GM10266 (cell line): ENCODE results near the gene LAMA5.
A peak's percentile ranks its signal among the peaks of the same experiment; 100 is the strongest.

Experiments used
- DNase-seq: peaks from one replicate; pipeline ENCODE4 v3.0.0; 2012; ENCODE audit errors: extremely low spot score
- TF ChIP-seq, protein P1 (sequence below): IDR thresholded peaks from 2 replicates; pipeline ENCODE4 v1.5.1; 2012; ENCODE audit warnings: mild to moderate bottlenecking, low read depth; ENCODE audit not compliant: control insufficient read depth, insufficient read depth; ENCODE audit errors: missing control alignments

Gene LAMA5

DNA sequence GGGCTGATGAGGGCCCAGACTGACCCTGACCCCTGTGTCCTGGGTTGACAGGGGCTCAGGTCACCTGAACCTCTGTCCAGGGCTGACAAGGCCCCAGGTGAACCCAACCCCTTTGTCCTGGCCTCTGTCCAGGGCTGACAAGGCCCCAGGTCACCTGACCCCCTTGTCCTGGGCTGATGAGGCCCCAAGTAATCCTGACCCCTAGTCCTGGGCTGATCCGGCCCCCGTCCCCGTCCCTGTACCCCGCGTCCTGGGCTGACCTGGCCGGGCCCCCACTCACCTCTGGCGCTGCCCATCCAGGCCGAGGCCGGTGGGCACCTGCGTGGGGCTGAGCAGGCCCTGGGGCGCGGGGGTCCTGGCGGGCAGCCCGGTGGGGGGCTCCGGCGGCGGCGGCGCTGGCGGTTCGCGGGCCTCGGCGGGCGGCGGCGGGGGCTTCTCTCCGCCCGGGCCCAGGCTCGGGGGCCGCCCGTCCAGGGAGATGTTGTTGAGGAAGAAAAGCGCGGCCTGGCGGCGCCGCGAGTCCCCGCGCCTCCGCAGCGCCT lies 39.6 kb upstream of the LAMA5 start:
- TF ChIP-seq, protein P1, sequence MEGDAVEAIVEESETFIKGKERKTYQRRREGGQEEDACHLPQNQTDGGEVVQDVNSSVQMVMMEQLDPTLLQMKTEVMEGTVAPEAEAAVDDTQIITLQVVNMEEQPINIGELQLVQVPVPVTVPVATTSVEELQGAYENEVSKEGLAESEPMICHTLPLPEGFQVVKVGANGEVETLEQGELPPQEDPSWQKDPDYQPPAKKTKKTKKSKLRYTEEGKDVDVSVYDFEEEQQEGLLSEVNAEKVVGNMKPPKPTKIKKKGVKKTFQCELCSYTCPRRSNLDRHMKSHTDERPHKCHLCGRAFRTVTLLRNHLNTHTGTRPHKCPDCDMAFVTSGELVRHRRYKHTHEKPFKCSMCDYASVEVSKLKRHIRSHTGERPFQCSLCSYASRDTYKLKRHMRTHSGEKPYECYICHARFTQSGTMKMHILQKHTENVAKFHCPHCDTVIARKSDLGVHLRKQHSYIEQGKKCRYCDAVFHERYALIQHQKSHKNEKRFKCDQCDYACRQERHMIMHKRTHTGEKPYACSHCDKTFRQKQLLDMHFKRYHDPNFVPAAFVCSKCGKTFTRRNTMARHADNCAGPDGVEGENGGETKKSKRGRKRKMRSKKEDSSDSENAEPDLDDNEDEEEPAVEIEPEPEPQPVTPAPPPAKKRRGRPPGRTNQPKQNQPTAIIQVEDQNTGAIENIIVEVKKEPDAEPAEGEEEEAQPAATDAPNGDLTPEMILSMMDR, result no peak
- no peak for DNase-seq

DNA sequence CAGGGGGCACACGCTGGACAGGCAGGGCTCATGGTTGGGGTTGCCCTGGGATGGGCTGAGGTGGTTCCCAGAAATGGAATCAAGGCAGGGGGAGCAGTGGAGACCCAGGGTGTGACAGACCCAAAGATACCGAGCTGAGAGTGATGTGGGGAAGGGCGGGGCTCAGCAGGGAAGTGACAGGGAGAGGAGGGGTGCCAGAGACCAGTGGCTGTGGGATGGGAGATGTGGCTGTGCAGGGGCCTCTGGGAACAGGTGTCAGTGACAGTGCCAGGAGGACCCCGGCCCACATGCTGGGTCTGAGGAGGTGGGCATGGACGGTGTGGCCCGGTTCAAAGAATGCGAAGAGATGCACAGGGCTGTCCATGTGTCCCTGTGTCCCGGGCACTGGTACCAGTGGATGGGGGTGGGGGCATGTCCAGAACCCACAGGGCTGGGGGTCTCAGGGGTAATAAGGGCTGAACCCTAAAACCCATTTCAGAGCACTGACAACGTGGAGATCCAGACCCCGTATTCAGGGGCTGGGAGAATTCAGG lies 38.9 kb upstream of the LAMA5 start:
- TF ChIP-seq, protein P1, result no peak
- no peak for DNase-seq

DNA sequence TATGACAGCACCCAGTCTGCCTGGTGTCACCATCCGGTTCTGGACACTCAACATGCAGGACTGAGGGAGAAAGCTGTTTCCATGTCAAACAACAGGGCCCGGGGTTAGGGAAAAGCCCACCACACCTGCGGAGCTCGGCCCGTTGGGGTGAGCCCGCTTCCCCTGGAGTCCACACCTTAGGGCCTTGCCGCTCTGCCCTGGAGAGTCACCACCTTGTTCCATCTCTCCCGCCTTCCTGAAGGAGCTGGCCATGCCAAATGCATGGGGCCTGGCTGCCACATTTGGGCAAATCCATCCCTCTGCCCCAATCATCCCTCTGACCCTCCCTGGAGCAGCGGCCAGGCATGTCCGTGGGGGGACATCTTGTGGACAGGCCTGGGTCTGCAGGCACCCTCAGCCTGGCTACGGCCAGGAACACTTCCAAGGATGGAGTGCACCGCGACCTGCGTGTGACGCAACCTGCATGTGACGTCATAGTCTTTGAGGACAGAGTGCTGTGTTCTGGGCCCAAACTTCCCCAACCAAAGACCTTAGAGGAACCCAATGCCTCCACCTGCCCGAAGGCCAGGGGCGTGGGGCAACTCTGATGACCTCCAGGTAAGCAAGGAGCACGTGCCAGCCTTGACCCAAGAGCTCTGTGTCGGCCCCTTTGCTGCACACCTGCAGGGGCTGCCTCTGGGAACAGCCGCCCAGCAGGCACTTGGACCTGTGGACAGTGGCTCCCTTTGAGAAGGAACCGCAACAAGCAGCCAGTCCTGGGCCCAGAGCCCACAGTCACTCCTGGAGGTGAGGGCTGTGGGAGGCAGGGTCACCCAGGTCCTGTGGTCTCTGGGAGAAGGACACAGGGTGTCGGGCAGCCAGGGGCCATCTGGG lies 38.2 kb upstream of the LAMA5 start:
- DNase-seq, result no peak
- TF ChIP-seq, protein P1, result peak; percentile 21

DNA sequence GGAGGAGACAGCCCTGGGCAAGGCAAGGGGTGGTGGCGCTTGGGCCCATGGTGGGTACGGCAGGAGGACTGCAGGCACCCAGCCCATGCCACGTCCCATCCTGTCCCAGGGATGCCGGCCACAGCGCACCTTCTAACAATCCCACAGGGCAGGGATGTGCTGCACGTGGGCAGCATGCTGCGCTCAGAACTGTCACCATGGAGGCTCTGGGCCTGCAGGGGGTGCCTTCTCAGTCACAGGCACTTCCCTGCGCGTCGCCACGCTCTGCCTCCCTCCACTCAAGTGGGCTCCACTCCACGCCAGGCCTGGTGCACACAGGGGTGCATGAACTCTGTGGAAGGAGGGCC lies 37.6 kb upstream of the LAMA5 start:
- TF ChIP-seq, protein P1, result no peak
- no peak for DNase-seq

DNA sequence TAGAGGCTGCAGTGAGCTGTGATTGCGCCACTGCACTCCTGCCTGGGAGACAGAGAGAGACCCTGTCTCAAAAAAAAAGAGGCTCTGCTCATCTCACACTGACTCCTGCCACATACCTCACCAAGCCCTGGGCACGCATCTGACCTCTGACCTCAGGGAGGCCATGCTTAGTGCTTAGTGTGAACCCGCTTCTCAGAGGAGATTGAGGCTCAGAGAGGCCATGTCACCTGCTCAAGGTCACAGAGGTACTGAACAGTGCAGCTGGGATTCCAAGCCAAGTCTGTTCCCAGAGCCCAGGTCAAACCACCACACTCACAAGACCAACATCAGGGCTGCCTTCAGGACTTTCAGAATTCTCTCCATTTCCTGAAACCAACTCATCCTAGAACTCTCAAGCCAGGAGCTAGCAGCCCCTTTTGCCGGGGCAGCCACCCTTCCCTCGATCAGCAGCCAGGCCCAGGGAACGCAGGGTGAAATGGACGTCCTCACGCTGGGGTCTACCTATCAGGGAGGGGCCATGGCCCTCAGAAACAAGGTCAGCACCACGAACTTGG lies 37.1 kb upstream of the LAMA5 start:
- TF ChIP-seq, protein P1, result no peak
- no peak for DNase-seq

DNA sequence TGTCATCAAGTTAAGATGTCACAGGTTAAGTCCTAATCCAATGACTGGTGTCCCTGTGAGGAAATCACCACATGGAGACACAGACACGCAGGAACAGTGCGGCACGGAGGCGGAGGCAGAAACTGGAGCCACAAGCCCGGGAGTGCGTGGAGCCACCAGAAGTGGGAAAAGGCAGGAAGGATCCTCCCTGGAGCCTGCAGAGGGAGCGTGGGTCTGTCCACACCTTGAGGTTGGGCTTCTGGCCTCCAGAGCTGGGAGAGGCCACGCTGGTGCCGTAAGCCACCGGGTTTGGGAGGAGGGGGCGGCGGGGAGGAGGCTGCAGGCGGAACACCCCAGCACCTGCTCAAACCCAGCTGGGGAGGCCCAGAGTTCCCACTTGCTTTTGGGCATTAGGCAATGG lies 36.2 kb upstream of the LAMA5 start:
- TF ChIP-seq, protein P1, result no peak
- DNase-seq, result no peak
